ENCODE data around the gene ISLR.

ISLR gene, protein sequence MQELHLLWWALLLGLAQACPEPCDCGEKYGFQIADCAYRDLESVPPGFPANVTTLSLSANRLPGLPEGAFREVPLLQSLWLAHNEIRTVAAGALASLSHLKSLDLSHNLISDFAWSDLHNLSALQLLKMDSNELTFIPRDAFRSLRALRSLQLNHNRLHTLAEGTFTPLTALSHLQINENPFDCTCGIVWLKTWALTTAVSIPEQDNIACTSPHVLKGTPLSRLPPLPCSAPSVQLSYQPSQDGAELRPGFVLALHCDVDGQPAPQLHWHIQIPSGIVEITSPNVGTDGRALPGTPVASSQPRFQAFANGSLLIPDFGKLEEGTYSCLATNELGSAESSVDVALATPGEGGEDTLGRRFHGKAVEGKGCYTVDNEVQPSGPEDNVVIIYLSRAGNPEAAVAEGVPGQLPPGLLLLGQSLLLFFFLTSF

DNA sequence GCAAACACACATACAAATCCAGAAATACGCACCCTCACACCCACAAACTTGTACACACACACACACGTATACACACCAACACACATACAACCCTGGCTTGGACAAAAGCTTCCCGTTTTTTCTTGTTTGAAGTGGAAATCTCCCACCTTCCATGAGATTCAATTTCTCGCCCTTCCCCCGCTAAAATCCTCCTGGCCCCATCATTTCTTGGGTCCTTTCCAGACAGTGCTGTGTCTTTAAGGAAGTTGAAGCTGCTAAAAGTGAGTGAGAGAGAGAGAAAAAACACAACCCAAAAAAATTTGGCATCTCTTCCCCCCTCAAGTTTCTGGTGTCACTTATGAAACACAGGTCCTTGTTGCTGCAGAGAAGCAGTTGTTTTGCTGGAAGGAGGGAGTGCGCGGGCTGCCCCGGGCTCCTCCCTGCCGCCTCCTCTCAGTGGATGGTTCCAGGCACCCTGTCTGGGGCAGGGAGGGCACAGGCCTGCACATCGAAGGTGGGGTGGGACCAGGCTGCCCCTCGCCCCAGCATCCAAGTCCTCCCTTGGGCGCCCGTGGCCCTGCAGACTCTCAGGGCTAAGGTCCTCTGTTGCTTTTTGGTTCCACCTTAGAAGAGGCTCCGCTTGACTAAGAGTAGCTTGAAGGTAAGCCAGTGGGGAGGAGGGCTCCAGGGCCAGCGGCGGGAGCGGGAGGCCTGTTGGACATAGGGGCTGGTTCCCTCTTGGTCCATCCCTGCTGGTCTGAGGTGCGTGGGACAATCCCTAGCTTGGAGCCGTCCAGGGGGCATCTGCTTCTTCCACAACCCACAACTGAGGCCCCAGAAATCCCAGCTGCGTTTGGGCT, at the start of gene ISLR:
TSS of gene ISLR (plus strand) at position 331 of the 839 bp plus-strand sequence. CDS start 1,149 bp downstream, outside the sequence.
- DNase-seq = no peak

DNA sequence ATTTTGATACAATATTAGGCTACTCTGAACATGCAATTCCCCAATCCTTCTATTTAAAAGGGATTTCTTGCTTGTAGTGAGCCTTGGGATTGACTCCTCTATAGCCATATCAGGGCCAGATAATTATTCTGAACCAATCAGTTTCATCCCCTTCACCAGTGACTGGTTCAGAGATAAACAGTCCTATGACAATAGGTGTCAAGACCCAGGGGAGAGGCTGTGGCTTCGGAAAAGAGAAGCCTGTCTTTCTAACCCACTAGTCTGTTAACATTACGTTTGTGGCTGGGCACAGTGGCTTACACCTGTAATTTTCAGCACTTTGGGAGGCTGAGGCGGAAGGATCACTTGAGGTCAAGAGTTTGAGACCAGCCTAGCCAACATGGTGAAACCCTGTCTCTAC, 49.3 kb upstream of the ISLR start:
- no peak for DNase-seq

DNA sequence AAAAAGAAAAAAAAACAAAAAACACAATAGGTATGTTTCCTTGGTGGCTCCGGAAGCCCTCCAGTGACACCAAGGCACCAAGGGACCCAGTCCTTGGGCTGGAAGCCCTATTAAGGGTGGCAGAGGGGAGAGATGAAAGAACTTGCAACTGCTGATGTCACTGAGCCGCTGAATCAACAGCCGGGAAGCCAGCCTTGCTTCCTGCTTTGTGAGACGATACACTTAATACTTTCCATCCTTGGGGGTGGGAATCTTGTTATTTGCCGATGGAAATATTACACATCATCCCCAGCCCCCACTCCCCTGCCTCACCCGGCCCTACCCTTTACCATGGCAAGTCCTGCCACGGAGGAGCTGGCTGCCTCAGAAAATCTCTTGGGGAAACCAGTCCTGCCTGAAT, 48.8 kb upstream of the ISLR start:
- DNase-seq = peak; percentile 43

DNA sequence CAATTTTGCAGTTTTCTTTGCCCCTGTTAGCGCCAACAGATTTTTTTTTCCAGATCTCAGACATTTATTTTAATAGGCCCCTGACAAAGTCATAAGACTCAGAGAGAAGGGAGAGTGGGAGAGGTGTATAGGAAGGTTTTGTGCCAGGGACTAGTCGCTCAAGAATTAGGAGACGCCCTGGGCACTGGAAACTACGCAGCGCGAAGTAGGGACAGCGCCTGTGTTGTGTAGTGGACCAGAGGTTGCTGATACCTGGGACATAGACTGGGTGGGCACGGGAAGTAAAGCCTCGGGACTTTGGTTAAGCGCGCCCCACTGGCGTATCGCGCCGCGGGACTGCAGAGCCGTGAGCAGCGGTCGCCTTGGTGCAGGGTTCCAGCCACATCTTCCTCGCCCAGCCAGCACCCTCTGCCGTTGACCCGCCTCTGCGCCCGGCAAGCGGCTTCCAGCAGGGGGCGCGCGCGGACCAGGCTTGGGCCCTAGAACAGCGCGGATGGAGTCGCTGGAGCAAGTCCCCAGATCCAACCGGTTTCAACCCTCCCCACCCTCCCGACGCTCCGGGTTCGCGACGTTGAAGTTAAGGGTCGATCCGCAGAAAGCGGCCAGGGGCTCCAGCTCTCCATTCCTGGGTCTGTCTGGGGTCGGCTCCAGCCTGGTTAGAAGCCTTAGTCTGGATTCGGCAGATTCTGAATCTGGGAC, 46.1 kb upstream of the ISLR start:
- DNase-seq = peak; percentile 95

DNA sequence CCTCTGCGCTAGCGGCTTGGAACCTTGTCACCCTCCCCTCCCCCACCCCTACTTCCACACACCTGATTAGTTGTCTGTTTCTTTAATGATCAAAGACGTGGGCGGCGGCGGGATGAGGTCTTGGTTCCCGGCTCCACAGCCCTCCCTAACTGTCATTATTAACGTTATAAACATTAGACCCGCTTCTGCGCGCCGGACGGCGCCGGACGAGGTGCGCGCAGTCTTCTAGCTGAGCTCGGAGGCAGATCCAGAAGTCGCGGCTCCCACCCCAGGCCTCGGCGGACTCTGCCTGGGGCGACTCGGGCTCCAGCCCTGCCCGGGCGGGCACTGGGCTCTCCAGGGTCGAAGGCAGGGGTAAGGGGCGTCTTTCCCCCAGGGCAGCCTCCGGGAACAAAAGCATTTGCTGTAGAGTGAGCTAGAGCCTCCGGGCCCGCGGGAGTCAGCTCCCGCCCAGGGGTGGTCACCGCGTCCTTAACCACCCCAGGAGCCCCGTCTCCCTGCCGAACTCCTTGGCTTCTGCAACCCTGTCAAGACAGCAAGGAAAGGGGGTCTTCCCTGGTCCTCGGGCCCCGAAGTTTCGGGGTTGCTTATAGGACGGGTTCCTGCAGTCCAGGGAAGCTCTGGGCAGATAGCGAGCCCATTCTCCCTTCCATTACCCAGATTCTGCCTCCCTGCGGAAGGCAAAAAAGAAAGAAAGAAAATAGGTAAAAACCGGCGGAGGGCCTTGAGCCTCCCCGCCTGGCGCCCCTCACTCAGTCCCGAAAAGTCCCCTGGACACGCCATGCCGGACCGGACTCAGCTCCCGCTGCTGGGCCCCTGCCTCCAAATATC, 45.3 kb upstream of the ISLR start:
- DNase-seq = no peak

DNA sequence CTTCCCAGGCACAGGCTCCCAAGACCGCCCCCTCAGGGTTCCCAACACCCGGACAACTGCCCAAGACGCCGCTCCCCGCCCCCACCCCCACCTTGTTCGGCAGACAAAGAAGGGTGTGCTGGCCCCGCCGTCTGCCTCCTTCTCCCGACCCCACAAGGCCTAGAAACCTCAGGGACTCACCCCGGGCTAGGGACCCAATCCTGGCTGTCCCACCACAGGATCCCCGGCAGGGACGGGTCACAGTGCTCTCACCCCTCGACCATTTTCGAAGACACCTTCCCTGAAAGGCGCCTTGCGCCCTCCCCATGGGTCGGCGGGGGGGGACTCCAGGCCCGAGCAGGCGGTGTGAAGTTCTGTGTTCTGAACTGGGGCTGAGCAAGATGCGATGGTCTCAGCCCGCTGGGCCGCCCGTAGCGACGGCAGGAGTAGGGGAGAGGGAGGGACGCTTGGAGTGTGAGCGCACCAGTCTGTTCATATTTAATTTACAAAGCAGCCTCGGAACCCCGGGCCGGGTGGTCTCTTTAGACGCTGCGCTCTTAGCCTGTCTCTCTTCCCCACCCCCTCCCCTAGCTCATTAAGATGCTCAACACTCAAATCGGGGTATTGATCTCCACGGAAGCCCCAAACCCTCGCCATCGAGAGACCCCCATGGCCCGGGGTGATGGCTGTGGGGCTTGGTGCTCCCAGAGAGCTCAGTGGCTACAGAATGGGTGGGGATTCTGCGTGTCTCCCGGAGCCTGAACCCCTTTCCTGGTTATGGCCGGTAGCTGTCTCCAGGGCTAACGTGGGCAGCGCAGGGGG, 44.5 kb upstream of the ISLR start:
- DNase-seq = no peak

DNA sequence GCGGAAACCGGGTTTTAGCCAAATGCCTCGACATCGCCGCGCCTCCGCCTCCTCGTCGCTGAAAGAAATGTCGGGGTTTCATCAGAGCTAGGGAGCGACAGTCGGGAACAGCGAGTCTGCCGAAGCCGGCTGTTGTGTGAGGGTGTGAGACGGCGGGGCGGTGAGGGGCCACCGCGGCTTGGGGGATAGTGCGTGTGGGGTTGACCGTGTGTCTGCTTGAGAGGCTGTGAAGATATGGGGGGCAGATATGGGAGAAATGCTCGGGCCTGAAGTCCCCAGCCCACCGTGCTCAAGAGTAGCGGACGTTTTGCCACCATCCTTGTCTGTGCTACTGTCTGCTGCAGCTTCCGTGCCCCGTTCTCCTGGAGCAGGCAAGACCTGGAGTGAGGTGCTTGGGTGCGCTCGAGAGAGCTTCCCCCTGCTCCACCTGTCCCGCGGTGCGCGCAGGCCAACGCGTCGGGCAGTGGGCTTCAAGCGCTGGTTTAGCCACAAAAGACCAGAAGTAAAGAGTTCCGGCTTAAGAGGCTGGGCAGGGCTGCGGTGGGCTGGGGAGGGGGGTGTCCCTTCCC, 43.8 kb upstream of the ISLR start:
- DNase-seq = no peak

DNA sequence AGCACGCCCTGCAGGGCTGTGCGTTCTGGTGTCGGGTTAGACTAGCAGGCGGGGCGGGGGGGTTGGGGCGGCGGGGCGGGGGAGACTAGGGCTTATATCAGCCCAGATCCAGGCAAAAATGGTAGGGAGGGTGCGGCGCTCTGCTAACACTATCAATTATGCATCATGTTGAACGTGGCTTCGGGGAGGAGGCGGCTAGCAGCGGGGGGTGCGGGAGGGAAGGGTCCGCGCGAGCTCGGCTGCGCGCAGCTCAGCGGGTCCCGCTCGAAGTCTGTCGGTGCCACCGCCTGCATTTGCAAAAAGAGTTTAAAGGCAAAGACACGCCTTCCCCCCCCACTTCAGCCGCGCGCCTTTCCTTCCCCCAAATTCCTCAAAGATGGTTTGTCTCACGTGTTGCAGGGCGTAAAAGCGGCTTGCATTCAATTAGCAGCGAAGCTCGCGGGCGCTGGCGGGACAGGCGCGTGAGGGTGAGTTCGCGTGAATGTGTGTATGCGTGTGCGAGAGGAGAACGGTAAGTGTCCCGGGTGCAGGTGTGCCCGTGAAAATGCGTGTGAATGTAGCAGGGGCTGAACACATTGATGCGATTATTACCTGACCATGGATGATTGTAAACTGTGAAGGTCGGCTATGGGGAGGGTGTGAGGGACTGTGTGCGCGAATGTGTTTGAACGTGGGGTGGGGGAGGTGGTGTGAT, 43.2 kb upstream of the ISLR start, which contains the start of gene ISLR2:
TSS of gene ISLR2 (plus strand) at position 432 of the 694 bp plus-strand sequence. CDS start 2,169 bp downstream, outside the sequence.
- peak; percentile 64 for DNase-seq

DNA sequence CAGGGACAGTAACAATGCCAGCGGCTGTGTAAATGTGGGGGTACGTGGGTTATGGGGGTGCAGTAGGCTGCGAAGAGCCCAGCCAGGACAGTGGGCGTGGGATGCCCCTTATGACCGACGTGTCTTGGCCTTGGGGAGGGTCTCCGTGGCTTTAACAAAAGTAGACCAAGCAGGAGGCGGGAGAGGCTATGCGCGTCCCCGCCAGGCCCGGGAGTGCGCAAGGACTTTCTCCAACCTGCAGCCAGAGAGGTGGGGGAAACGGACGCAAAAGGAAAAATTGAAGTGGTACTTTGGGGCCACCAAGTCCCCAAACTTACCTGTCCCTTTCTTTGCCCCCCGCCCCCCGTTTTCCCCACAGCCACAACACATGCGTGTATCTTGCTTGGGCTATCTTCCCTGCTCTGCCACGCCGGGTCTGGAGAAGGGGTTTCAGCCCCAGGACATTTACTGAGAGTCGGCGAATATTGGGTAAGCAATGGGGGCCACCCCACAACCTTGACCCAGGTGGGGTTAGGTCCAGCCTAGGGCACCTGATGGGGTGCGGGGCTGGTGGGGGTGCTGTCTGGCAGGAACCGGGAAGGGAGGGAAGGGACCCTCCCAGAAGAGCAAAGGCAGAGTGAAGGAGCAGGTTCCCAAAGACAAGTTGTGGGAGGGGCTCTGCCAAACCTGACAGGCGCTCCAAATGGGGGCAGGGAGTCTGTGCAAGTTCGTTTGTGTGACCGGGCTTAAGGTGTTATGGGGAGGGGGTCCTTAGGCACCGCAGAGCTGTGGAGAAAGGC, 42.5 kb upstream of the ISLR start:
- no peak for DNase-seq

DNA sequence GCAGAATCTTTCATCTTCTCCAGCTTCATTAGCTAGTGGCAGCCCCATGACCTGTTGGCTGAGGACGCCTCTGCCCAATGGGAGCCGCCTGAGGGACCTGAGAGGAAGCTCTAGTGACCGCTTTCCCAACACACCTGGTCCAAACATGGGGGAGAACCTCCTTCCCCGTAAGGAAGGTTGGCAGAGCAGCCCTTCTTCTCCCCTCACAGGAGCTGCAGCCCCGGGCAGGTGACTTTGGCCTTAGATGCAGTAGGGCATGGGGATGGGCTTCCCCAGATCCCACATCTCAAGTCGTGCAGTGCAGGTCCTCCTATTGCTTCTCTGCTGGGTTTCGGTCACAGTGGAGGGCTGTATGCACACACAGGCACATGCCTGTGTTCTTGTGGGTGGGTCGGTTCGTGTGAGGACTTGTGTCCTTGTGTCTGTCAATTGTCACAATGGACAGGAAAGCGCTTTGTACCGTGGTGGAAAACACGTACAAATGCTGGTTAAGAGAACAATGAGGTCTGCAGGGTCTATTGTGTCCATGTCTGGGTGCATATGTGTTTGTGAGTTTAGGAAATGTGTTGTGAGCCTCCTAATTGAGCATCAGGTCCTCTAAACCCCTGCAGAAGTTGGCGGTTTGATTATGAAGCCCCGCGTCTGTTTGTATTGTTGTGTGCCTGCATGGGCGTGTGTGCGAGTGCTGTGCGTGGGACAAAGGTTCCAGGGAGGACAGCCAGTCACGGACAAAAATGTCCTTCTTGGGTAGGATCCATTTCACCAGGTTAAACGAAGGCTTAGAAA, 41.7 kb upstream of the ISLR start:
- no peak for DNase-seq

DNA sequence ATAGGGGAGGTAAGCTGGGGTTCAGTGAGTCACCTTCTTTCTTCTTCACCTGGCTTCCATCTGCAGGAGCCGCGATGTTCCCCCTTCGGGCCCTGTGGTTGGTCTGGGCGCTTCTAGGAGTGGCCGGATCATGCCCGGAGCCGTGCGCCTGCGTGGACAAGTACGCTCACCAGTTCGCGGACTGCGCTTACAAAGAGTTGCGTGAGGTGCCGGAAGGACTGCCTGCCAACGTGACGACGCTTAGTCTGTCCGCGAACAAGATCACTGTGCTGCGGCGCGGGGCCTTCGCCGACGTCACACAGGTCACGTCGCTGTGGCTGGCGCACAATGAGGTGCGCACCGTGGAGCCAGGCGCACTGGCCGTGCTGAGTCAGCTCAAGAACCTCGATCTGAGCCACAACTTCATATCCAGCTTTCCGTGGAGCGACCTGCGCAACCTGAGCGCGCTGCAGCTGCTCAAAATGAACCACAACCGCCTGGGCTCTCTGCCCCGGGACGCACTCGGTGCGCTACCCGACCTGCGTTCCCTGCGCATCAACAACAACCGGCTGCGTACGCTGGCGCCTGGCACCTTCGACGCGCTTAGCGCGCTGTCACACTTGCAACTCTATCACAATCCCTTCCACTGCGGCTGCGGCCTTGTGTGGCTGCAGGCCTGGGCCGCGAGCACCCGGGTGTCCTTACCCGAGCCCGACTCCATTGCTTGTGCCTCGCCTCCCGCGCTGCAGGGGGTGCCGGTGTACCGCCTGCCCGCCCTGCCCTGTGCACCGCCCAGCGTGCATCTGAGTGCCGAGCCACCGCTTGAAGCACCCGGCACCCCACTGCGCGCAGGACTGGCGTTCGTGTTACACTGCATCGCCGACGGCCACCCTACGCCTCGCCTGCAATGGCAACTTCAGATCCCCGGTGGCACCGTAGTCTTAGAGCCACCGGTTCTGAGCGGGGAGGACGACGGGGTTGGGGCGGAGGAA, 40.5 kb upstream of the ISLR start:
- no peak for DNase-seq

DNA sequence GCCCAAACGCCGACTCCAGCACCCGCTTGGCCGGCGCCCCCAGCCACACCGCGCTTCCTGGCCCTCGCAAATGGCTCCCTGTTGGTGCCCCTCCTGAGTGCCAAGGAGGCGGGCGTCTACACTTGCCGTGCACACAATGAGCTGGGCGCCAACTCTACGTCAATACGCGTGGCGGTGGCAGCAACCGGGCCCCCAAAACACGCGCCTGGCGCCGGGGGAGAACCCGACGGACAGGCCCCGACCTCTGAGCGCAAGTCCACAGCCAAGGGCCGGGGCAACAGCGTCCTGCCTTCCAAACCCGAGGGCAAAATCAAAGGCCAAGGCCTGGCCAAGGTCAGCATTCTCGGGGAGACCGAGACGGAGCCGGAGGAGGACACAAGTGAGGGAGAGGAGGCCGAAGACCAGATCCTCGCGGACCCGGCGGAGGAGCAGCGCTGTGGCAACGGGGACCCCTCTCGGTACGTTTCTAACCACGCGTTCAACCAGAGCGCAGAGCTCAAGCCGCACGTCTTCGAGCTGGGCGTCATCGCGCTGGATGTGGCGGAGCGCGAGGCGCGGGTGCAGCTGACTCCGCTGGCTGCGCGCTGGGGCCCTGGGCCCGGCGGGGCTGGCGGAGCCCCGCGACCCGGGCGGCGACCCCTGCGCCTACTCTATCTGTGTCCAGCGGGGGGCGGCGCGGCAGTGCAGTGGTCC, 39.7 kb upstream of the ISLR start:
- no peak for DNase-seq

DNA sequence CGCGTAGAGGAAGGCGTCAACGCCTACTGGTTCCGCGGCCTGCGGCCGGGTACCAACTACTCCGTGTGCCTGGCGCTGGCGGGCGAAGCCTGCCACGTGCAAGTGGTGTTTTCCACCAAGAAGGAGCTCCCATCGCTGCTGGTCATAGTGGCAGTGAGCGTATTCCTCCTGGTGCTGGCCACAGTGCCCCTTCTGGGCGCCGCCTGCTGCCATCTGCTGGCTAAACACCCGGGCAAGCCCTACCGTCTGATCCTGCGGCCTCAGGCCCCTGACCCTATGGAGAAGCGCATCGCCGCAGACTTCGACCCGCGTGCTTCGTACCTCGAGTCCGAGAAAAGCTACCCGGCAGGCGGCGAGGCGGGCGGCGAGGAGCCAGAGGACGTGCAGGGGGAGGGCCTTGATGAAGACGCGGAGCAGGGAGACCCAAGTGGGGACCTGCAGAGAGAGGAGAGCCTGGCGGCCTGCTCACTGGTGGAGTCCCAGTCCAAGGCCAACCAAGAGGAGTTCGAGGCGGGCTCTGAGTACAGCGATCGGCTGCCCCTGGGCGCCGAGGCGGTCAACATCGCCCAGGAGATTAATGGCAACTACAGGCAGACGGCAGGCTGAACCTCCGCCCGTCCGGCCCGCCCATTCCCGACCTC, 39.0 kb upstream of the ISLR start:
- no peak for DNase-seq

DNA sequence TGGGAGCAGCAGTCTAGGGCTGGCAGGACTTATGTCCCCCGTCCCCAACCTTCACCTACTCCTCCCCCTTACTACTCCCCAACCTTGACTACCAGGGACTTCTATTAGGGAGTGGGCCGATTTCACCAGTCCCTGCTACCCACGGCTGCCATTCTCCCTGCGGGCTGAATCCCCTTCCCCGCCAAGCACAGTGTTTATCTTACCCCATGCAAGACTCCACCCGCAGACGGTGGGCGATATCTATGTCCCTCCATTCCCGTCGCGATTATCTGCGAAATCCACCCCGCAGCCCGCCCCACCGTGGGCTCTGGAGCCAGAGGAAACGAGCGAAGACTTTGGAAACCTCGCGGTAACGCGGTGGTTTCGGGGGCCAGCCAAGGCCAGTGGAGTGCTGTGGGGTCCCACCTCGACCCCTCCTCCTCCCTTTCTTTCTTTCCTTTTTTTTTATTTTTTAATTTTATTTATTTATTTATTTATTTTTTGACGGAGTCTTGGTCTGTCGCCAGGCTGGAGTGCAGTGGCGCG, 38.4 kb upstream of the ISLR start:
- no peak for DNase-seq

DNA sequence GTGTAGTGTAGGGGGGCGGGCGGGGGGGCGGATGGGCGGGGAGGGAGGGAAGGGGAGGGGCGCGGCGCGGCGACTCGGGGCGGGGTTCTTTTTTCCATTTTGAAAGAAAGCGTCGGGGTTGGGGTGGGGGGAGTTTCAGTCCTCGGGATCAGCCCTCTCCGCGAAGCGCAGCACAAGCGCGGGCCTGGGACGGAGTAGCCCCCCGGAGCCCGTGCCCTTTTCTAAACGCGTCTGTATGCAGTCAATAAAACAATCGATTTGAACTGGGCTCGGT, 37.0 kb upstream of the ISLR start:
- no peak for DNase-seq

DNA sequence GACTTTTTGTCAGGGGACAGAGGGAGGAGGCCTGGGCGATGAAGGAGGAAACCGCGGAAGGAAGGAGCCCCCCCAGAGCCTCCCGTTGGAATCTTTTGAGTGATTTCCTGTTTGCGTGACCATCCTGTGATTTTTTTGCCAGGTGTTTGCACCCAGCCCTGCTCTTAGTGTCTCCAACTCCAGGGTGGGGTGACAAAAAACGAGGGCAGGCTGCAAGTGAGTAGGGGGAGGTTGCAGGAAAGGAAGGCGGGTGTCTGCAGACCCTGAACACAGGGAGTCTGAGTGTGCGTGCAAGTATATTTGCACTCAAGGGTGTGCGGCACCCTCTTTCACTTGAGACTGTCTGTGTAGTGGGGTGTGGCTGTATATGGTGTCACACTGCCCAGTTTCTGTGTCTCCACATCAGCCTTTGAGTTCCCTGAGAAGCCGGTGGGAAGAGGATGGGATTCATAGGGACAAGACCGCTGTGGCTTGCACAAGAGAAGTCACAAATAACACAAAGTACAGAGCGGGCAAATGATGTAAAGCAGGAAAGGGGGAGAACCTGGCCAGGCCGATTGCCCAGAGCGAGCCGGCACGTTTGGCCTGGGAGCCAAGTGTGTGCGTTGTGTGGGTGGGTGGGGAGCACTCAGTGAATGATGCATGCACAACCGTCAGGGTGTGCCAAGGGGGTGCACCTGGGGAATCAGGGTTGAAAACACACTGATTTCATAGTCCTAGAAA, 36.5 kb upstream of the ISLR start:
- peak; percentile 24 for DNase-seq

Measured in NCI-H82 (cell line).